GM15510 (cell line): ENCODE results near the gene SYNE4.

Source experiments
- POLR2A ChIP-seq: IDR thresholded peaks from 3 replicates; pipeline ENCODE4 v1.6.1; 2011; ENCODE audit warnings: borderline replicate concordance; ENCODE audit not compliant: insufficient read length; ENCODE audit errors: extremely low read depth

The SYNE4 gene

GRCh38 chr19:36028313-36029041, 19.9 kb upstream of the SYNE4 start:
- no peak for TF ChIP-seq POLR2A

GRCh38 chr19:36027696-36028095, 19.1 kb upstream of the SYNE4 start:
- no peak for TF ChIP-seq POLR2A

- no peak for TF ChIP-seq POLR2A
Measured at GRCh38 chr19:36026091-36026876, 17.7 kb upstream of the SYNE4 start.

DNA sequence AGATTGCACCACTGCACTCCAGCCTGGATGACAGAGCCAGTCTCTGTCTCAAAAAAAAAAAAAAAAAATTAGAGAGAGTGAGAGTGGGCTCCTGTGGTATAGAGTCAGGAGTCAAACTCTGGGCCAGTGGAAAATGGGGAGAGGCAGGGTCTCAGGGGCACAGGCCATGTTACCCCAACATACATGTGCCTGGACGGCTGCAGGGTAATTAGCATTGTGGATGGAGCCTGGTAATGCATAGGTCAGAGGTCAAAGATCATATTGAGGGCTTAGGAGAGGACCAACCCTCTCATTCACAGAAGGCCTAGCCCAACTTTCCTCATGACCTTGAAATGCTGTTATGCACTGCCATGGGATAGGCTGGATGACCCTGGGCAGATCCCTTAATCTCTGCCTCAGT, 16.9 kb upstream of the SYNE4 start:
- no peak for TF ChIP-seq POLR2A

DNA sequence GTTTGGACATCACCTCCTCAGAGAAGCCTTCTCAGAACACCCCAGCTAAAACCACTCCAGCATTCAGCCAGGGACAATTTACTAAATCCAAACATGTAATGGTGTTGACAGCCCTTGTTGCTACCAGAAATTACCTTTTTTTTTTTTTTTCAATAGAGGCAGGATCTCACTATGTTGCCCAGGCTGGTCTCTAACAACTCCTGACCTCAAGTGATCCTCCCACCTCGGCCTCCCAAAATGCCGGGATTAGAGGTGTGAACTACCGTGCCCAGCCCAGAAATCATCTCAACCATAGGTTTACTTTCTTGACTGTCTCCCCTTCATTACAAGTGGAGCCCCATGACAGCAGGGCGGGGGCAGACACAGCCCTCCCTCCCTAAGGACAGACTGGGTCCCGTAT, 14.8 kb upstream of the SYNE4 start:
- TF ChIP-seq POLR2A, result no peak

GRCh38 chr19:36019061-36019670, 10.6 kb upstream of the SYNE4 start:
- TF ChIP-seq POLR2A, result no peak

- peak; percentile 50 for TF ChIP-seq POLR2A
Measured at GRCh38 chr19:36014012-36014924, 5.7 kb upstream of the SYNE4 start, which contains the start of gene ALKBH6. Gene ALKBH6, minus strand, starts transcription at chr19:36014213. Its CDS starts 816 bp downstream, at chr19:36013397.

- no peak for TF ChIP-seq POLR2A
Measured at GRCh38 chr19:36013280-36014011, 4.8 kb upstream of the SYNE4 start.

DNA sequence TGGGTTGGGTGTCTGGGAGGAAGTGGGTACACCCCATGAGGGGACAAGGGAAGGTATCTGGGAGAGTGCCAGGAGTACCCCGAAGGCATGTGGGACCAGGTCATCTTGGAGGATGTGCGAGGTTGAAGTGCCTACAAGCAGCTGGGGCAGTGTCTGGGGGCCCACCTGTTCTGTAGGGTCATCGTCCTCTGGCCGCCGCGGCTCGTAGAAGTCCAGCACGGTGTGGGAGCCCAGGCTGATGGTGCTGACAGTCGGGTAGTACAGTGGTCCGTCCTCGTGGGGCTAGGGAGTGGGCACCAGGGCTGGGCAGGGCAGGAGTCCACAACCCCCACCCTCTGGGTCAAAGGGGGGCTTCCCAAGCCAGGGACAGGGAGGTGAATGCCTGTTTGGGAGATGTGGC, 1.8 kb upstream of the SYNE4 start:
- no peak for TF ChIP-seq POLR2A

GRCh38 chr19:36009633-36010379, 1.2 kb upstream of the SYNE4 start:
- no peak for TF ChIP-seq POLR2A

- TF ChIP-seq POLR2A, result peak; percentile 51
Measured at GRCh38 chr19:36009220-36009619, 607 bp upstream of the SYNE4 start.

- no peak for TF ChIP-seq POLR2A
Measured at GRCh38 chr19:36006955-36007354, 1.7 kb downstream of the SYNE4 start.

GRCh38 chr19:36003284-36003683, 5.3 kb downstream of the SYNE4 start:
- no peak for TF ChIP-seq POLR2A

DNA sequence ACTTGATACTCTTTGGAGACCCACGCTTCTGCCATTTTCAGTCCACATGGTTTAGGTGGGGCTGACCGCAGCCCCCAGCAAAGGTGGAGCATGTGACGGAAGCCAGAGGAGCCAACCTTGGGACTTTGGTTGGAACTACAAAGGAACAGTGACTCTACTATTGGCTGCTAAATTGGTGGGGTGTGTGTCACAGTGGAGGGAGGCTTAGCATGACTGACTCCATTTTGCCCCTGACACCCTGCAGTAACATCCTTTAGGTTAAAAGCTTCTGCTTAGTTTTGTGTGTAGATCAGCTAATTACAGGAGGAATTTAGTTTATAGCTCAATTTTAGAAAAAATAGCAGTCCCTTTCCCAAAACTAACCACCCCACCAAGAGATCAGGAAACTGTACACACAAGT, 7.0 kb downstream of the SYNE4 start:
- TF ChIP-seq POLR2A, result no peak

DNA sequence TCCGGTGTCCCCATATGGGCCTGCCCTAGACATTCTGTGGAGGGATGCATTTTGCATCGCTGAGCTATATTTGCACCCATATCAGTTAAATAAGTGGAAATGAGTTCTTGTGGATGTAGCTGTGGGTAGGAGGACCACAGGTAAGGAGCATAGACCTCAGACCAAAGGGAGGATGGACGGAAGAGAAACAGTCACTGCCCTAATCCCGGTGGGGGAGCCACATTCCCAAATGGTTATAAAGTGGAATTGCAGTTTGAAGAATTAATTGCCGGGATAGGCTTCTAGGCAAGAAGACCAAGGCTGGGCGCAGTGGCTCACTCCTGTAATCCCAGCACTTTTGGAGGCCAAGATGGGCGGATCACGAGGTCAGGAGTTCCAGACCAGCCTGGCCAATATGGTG, 11.8 kb downstream of the SYNE4 start:
- no peak for TF ChIP-seq POLR2A
